Smooth muscle cell (in vitro differentiated cells): ENCODE results near the gene TFR2. TPM values are rescaled to one million over a fixed set of nuclear protein-coding genes. Genes with fewer than 3 reads are reported as not detected.

Experiments used
- DNase-seq: peaks from one replicate; lab custom pipeline; 2025; ENCODE audit not compliant: unreplicated experiment; lab: John Stamatoyannopoulos, UW
- H2AFZ ChIP-seq: fragments of 200-600 bp; sonication (generic); 2 replicates; pipeline ENCODE4 v1.6.0; 2016; ENCODE audit warnings: antibody characterized with exemption, low read depth, mild to moderate bottlenecking
- H3F3A ChIP-seq: fragments of 200-600 bp; sonication (generic); 2 replicates; pipeline ENCODE4 v1.6.0; 2017; ENCODE audit warnings: antibody characterized with exemption, low read depth
- H3K27ac ChIP-seq: fragments of 200-600 bp; sonication (generic); 2 replicates; pipeline ENCODE4 v1.5.1; 2016; ENCODE audit warnings: low read depth, mild to moderate bottlenecking
- H3K27me3 ChIP-seq: fragments of 200-600 bp; sonication (generic); 2 replicates; pipeline ENCODE4 v1.6.1; 2016; ENCODE audit warnings: low read depth, mild to moderate bottlenecking
- H3K36me3 ChIP-seq: fragments of 200-600 bp; sonication (generic); 2 replicates; pipeline ENCODE4 v1.5.1; 2016; ENCODE audit warnings: low read depth
- H3K4me1 ChIP-seq: fragments of 200-600 bp; sonication (generic); 2 replicates; pipeline ENCODE4 v1.5.1; 2016; ENCODE audit warnings: low read depth
- H3K4me2 ChIP-seq: fragments of 200-600 bp; sonication (generic); 2 replicates; pipeline ENCODE4 v1.6.0; 2016; ENCODE audit warnings: mild to moderate bottlenecking
- H3K4me3 ChIP-seq: fragments of 200-600 bp; sonication (generic); 2 replicates; pipeline ENCODE4 v1.5.1; 2016; ENCODE audit warnings: mild to moderate bottlenecking
- H3K79me2 ChIP-seq: fragments of 200-600 bp; sonication (generic); 2 replicates; pipeline ENCODE4 v1.6.0; 2016; ENCODE audit warnings: low read depth, mild to moderate bottlenecking
- H3K9ac ChIP-seq: fragments of 200-600 bp; sonication (generic); 2 replicates; pipeline ENCODE4 v1.6.0; 2016; ENCODE audit warnings: low read depth
- H3K9me3 ChIP-seq: fragments of 200-600 bp; sonication (generic); replicated peaks from 2 replicates; pipeline ENCODE4 v1.5.1; 2016; ENCODE audit warnings: low read depth
- H4K20me1 ChIP-seq: fragments of 200-600 bp; sonication (generic); 2 replicates; pipeline ENCODE4 v1.6.0; 2016; ENCODE audit warnings: low read depth
- CTCF ChIP-seq: fragments of 200-600 bp; sonication (generic); IDR thresholded peaks from 2 replicates; pipeline ENCODE4 v1.5.1; 2017; ENCODE audit warnings: borderline replicate concordance, mild to moderate bottlenecking, antibody characterized with exemption; ENCODE audit not compliant: insufficient read depth, poor library complexity, severe bottlenecking
- WGBS: methylation state at CpG from one replicate; pipeline ENCODE4 v1.1.7; 2016; ENCODE audit warnings: low lambda C conversion rate; 5-methylcytosine and 5-hydroxymethylcytosine counted together
- polyA plus RNA-seq: library from polyadenylated mRNA; unstranded; fragments of >200 nt; fragmentation: Nextera tagmentation; extraction: Ambion mirVana; gene quantifications from 2 replicates; pipeline ENCODE4 v1.2.1, GENCODE V29; 2016
- total RNA-seq: library from RNA; depleted of rRNA; stranded (reverse); fragments of >200 nt; gene quantifications from 2 replicates; pipeline ENCODE4 v1.2.3, GENCODE V29; 2014

TFR2 gene
- total RNA-seq, result 1.8 and 1.9 TPM in 2 replicates
- 3.2 TPM in 2 replicates for polyA plus RNA-seq

GRCh38 chr7:100641463-100641859 is at the start of gene TFR2:
Gene TFR2, minus strand, starts transcription at chr7:100641552. Its CDS starts 43 bp downstream, at chr7:100641509.
- H3F3A ChIP-seq, result no peaks in the 10 kb centered on the region
- no peaks in the 10 kb centered on the region for H3K79me2 ChIP-seq
- no peak within 1 kb of the TSS for H3K4me3 ChIP-seq
- no peaks in the 10 kb centered on the region for H3K27me3 ChIP-seq
- H3K27ac ChIP-seq, result no peak within 1 kb of the TSS
- no peaks in the 10 kb centered on the region for H3K9me3 ChIP-seq
- no peaks in the 10 kb centered on the region for H3K36me3 ChIP-seq
- no peak for DNase-seq
- 93% methylated on average over 9 of the region's 10 CpGs for WGBS
- no peak for TF ChIP-seq CTCF
- no peak within 1 kb of the TSS for H3K9ac ChIP-seq
- H4K20me1 ChIP-seq, result no peaks in the 10 kb centered on the region
- H3K4me2 ChIP-seq, result no peak within 1 kb of the TSS
- H3K4me1 ChIP-seq, result no peaks in the 10 kb centered on the region
- H2AFZ ChIP-seq, result no peak within 1 kb of the TSS

GRCh38 chr7:100689230-100690135 is 48.1 kb upstream of the TFR2 start:
- 96% methylated on average over 16 of the region's 18 CpGs for WGBS
- peaks cover 57% of the 10 kb centered on the region for H3K79me2 ChIP-seq

GRCh38 chr7:100688326-100688860 is 47.0 kb upstream of the TFR2 start:
- no peak for TF ChIP-seq CTCF
- 95% methylated on average over 16 of the region's 16 CpGs for WGBS
- Histone ChIP-seq H3K27ac (no peak overlapping the region), H3F3A (no peaks in the 10 kb centered on the region), H3K36me3 (no peaks in the 10 kb centered on the region), H3K4me3 (no peak overlapping the region), H3K9ac (no peak overlapping the region), H2AFZ (no peak overlapping the region), H4K20me1 (peaks cover 67% of the 10 kb centered on the region), H3K4me1 (peaks cover 22% of the 10 kb centered on the region), H3K27me3 (no peaks in the 10 kb centered on the region), H3K9me3 (no peaks in the 10 kb centered on the region), H3K4me2 (no peak overlapping the region), H3K79me2 (peaks cover 54% of the 10 kb centered on the region)
- no peak for DNase-seq

More at GRCh38 chr7:100689230-100690135, 48.1 kb upstream of the TFR2 start:
- peaks cover 67% of the 10 kb centered on the region for H4K20me1 ChIP-seq
- H3K4me3 ChIP-seq, result no peak overlapping the region
- no peaks in the 10 kb centered on the region for H3F3A ChIP-seq
- no peak overlapping the region for H3K4me2 ChIP-seq
- no peak for DNase-seq
- no peak overlapping the region for H3K9ac ChIP-seq
- H2AFZ ChIP-seq, result no peak overlapping the region
- no peak overlapping the region for H3K27ac ChIP-seq
- H3K9me3 ChIP-seq, result no peaks in the 10 kb centered on the region
- peaks cover 22% of the 10 kb centered on the region for H3K4me1 ChIP-seq
- H3K27me3 ChIP-seq, result no peaks in the 10 kb centered on the region
- no peak for TF ChIP-seq CTCF
- no peaks in the 10 kb centered on the region for H3K36me3 ChIP-seq
